Epithelial cell of esophagus (primary cell): ENCODE results near the gene CDCA4.
A peak's percentile ranks its signal among the peaks of the same experiment; 100 is the strongest.

Experiments
- DNase-seq: peaks from one replicate; pipeline ENCODE4 v3.0.0; 2010; ENCODE audit warnings: low read depth
- H3K4me3 ChIP-seq: 2 replicates; pipeline ENCODE4 v1.5.1; 2011; ENCODE audit warnings: mild to moderate bottlenecking, low read length, control low read depth
- CTCF ChIP-seq: IDR thresholded peaks from 2 replicates; pipeline ENCODE4 v1.5.1; 2011; ENCODE audit warnings: low read depth, mild to moderate bottlenecking, low read length, control low read depth, inconsistent platforms; ENCODE audit not compliant: insufficient read depth; ENCODE audit errors: missing control alignments

The CDCA4 gene

GRCh38 chr14:105023144-105023543 is 2.3 kb upstream of the CDCA4 start:
- no peak for TF ChIP-seq CTCF
- DNase-seq, result peak; percentile 54
- no peak overlapping the region for H3K4me3 ChIP-seq

GRCh38 chr14:105022276-105022670 is 1.4 kb upstream of the CDCA4 start:
- DNase-seq, result no peak
- peak overlapping the region; percentile 80 for H3K4me3 ChIP-seq
- no peak for TF ChIP-seq CTCF

GRCh38 chr14:105021656-105022275 is 883 bp upstream of the CDCA4 start:
- peak; percentile 8 for TF ChIP-seq CTCF
- peak; percentile 54 for DNase-seq
- H3K4me3 ChIP-seq, result peak overlapping the region; percentile 80

- DNase-seq, result peak; percentile 49
- TF ChIP-seq CTCF, result no peak
- peak overlapping the region; percentile 82 for H3K4me3 ChIP-seq
These were observed 745 bp downstream of the CDCA4 start for GRCh38 chr14:105019861-105020814.

- DNase-seq, result no peak
- H3K4me3 ChIP-seq, result peak overlapping the region; percentile 19
- TF ChIP-seq CTCF, result no peak
These were observed 2.5 kb downstream of the CDCA4 start for GRCh38 chr14:105018414-105018813.

DNA sequence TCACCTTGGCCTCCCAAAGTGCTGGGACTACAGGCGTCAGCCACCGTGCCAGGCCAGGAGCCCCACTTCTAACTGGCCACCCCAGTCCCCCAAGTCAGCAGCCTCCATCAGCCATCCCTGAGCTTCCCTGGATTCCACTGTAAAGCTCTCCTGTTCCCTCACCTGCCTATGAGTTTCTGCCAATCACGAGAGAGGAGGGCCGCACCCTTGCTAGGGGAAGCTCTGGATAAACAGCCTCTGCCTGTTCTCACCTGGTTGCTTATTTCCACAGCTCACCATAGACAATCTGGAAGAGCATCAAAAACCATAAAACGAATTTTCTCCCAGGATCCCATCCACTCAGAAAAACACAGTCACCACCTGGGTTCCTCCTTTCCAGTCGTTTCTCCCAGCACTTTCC is 5.0 kb downstream of the CDCA4 start:
- TF ChIP-seq CTCF, result no peak
- peak; percentile 67 for DNase-seq
- H3K4me3 ChIP-seq, result no peak overlapping the region
